Measurements from ENCODE around the gene ERGIC3.
A peak's percentile ranks its signal among the peaks of the same experiment; 100 is the strongest.

The ERGIC3 gene

GRCh38 chr20:35560105-35560511 lies 18.2 kb downstream of the ERGIC3 start:
- TF ChIP-seq, protein P1, sequence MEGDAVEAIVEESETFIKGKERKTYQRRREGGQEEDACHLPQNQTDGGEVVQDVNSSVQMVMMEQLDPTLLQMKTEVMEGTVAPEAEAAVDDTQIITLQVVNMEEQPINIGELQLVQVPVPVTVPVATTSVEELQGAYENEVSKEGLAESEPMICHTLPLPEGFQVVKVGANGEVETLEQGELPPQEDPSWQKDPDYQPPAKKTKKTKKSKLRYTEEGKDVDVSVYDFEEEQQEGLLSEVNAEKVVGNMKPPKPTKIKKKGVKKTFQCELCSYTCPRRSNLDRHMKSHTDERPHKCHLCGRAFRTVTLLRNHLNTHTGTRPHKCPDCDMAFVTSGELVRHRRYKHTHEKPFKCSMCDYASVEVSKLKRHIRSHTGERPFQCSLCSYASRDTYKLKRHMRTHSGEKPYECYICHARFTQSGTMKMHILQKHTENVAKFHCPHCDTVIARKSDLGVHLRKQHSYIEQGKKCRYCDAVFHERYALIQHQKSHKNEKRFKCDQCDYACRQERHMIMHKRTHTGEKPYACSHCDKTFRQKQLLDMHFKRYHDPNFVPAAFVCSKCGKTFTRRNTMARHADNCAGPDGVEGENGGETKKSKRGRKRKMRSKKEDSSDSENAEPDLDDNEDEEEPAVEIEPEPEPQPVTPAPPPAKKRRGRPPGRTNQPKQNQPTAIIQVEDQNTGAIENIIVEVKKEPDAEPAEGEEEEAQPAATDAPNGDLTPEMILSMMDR (IDR thresholded peaks at IDR 0.05; ENCODE audit: low read length, missing control alignments) = no peak
- H3K4me3 ChIP-seq (replicated peaks; ENCODE audit: low read depth, low read length) = no peak overlapping the region
- no peak for DNase-seq (ENCODE audit: low read depth)

GRCh38 chr20:35560541-35560940 lies 18.7 kb downstream of the ERGIC3 start:
- DNase-seq (ENCODE audit: low read depth) = no peak
- TF ChIP-seq, protein P1 (IDR thresholded peaks at IDR 0.05; ENCODE audit: low read length, missing control alignments) = no peak
- H3K4me3 ChIP-seq (replicated peaks; ENCODE audit: low read depth, low read length) = no peak overlapping the region

DNA sequence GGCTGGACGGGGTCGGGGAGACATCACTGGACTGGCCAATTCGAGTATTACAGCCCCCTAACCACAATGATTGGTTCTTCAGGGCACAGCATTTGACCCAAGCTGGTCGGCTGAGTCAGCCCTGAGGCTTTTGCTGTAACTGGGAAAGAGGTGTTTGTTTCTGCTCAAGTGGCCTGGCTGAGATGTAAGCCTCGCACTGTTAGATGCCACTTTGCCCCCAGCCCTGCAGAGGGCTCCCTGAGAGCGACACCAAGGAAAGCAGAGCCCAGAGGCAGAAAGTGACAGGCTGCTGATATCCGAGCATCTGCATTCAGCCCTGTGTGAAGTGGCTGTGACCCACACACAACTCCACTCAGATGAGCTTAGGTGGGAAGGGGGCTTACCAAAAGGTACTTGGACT lies 19.4 kb downstream of the ERGIC3 start:
- peak; percentile 39 for DNase-seq (ENCODE audit: low read depth)
- H3K4me3 ChIP-seq (replicated peaks; ENCODE audit: low read depth, low read length) = no peak overlapping the region
- TF ChIP-seq, protein P1 (IDR thresholded peaks at IDR 0.05; ENCODE audit: low read length, missing control alignments) = peak; percentile 23

- no peak overlapping the region for H3K4me3 ChIP-seq (replicated peaks; ENCODE audit: low read depth, low read length)
- TF ChIP-seq, protein P1 (IDR thresholded peaks at IDR 0.05; ENCODE audit: low read length, missing control alignments) = no peak
- no peak for DNase-seq (ENCODE audit: low read depth)
These were observed 19.8 kb downstream of the ERGIC3 start for GRCh38 chr20:35561671-35562070.

DNA sequence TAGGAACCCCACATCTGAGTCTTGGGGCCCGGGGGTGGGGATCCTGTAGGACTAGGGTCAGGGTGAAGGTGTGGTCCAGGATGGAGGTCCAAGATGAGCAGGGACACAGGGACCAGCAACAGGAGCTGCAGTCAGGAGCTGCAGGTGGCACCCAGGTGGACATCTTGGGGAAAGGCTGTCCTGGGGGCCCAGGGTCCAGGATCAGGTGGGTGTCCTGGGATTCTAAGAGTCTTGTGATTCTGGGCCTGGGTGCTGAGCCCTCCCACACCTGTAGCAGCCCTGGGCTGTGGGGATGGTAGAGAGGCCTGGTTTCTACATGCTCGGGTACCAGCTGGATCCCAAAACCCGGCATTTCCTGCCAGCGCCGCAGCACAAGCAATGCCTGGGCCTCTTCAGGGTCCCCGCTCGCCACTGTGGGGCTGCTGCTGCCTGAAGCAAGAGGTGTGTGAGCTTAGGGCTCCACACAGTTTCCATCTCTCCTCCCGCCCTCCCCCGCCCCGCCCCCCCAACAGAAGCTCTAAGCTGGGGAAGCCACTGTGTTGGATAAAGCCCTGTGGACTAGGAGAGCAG lies 20.7 kb downstream of the ERGIC3 start:
- no peak overlapping the region for H3K4me3 ChIP-seq (replicated peaks; ENCODE audit: low read depth, low read length)
- TF ChIP-seq, protein P1 (IDR thresholded peaks at IDR 0.05; ENCODE audit: low read length, missing control alignments) = no peak
- DNase-seq (ENCODE audit: low read depth) = no peak

- no peak for DNase-seq (ENCODE audit: low read depth)
- TF ChIP-seq, protein P1 (IDR thresholded peaks at IDR 0.05; ENCODE audit: low read length, missing control alignments) = no peak
- no peak overlapping the region for H3K4me3 ChIP-seq (replicated peaks; ENCODE audit: low read depth, low read length)
These were observed 22.0 kb downstream of the ERGIC3 start for GRCh38 chr20:35563834-35564233.

DNA sequence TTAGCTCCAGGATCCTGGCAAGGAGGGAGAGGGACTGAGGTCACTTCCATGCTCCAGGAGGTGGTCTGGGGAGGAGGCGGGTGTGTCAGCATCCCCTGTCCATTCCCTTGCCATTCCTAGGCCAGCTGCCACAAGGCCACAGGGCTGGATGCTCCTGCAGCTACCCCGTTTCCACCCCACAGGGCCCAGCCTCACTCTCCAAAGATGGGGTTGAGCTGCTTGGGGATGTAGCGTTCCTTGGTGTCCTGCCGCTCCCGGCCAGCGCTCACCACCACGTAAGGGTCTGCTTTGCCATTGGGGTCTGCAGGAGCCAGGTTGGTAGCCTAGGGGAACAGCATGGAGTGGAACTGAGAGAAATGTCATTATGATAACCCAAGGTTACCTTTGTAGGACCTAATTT lies 23.0 kb downstream of the ERGIC3 start:
- no peak for DNase-seq (ENCODE audit: low read depth)
- TF ChIP-seq, protein P1 (IDR thresholded peaks at IDR 0.05; ENCODE audit: low read length, missing control alignments) = no peak
- no peak overlapping the region for H3K4me3 ChIP-seq (replicated peaks; ENCODE audit: low read depth, low read length)

Data from fibroblast of pulmonary artery (primary cell).